GM12801 (cell line): Measurements from ENCODE around the gene FAM98C.

ENCODE experiments used
- CTCF ChIP-seq: IDR thresholded peaks from one replicate; pipeline ENCODE4 v1.5.1; 2011; ENCODE audit warnings: control low read depth; ENCODE audit not compliant: insufficient read length; ENCODE audit errors: extremely low read depth

FAM98C gene

DNA sequence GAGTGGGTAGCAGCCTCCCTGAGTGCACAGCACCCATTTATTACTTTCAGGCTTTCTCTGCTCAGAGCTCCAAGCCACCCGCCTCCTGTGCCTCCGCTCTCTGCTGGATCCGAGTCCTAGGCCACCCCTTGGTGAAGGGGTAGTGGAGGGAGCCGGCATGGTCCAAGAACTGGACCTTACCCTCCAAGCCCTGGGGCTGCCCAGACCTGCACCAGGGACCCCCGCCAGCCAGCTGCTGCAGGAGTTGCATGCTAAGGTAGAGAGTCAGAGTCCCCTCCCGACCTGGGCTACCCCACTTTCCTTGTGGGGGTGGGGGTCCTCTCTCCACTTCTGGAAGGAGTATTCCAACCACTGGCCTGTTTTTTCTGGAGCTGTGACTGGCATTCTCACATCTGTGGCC lies 2.0 kb downstream of the FAM98C start:
- no peak for TF ChIP-seq CTCF

GRCh38 chr19:38405276-38405675 lies 2.4 kb downstream of the FAM98C start:
- TF ChIP-seq CTCF = no peak

GRCh38 chr19:38409631-38410133 lies 6.8 kb downstream of the FAM98C start:
- no peak for TF ChIP-seq CTCF

DNA sequence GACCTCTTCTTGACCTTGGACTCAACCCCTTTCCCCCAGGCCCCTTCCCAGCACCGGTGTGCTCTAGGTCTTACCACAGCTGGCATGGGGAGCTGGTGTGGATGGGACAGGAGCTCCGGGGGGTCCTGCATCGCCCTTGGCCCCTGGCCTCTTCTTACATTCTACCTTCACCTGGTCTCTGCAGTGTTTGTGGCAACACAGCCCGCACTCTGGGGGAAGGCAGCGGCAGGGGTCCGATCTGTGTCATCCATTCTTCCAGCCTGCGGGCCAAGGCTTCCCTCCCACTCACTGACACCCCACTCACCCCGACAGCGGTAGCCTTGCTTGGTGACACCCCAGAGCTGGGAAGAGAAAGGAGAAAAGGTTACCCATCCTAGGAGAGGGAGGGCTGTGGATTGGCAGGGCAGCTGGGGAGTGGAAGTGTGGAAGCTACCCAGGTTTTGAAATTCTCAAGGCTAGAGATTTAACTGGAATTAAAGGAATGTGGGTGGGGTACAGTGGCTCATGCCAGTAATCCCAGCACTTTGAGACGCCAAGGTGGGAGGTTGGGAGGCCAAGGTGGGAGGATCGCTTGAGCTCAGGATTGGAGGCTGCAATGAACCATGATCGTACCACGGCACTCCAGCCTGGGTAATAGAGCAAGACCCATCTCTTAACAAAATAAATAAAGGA lies 8.3 kb downstream of the FAM98C start:
- TF ChIP-seq CTCF = no peak

DNA sequence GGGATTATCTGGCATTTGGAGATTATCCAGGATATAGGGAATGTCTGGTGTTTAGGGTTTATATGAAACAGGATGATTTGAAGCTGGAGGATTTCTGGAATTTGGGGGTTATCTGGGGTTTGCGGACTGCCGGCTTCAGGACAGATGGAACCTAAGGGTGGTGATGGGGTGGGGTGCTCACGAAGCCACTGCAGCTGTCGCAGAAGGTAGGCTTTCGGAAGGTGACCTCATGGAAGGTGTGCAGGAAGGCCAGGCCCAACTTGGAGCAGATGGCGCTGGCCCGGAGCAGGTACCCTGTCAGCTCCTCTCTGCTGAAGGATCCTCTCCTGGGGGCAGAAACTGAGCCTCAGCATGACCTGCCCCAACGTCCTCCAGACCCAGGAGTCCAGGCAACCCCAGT lies 9.6 kb downstream of the FAM98C start:
- no peak for TF ChIP-seq CTCF

GRCh38 chr19:38412961-38413360 lies 10.1 kb downstream of the FAM98C start:
- TF ChIP-seq CTCF = no peak

GRCh38 chr19:38413416-38413815 lies 10.5 kb downstream of the FAM98C start:
- no peak for TF ChIP-seq CTCF

- TF ChIP-seq CTCF = no peak
Measured at GRCh38 chr19:38417146-38417543, 14.3 kb downstream of the FAM98C start.
